ENCODE data around the gene INSM2. TPM values are rescaled to one million over a fixed set of nuclear protein-coding genes. Genes with fewer than 3 reads are reported as not detected.

INSM2 gene
- total RNA-seq, 1 donor from 2014 or later: not detected

GRCh38 chr14:35543006-35543405, 9.0 kb downstream of the INSM2 start:
- intact Hi-C loops (cut with micrococcal nuclease): no loop called here

DNA sequence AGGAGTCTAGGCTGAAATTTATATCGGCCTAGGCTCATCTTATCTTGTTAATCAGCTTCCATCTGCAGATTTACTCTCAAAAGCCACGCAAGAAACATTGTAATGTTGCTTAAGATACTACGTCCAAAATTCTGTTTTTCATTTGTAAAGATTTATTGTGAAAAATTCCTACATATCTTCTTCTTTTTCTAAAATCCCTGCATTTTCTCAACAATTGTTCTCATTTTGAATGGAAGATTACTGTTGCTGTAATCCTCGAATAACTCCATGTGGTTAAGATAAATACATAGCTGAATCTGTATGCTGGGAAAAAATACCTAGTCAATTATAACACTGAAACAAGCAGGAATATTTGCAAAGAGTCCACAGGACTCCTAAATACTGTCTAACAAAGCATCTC, 15.6 kb downstream of the INSM2 start:
- intact Hi-C loops (cut with micrococcal nuclease): loop anchor here (2.0 kb wide), 1 partner anchor 31 kb away; no protein-coding TSS in a partner anchor

DNA sequence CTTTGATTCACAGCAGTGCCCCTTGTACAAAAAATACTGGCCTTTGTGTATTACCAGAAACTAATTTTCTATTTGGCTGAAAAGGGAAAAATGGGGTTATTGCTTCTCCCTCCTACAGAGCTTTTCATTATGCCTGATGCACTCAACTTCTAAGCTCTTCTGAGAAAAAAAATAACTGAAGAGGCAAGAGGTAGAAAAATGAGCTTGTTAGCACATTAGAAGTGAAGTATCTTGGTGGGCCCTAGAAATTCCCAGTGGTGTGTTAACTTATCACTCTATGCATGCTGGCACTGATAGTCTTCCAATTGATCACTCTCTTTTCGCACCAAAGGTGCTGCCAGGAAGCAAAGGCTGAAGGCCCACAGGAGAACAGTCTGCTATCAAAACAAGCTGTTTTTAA, 17.1 kb downstream of the INSM2 start:
- intact Hi-C loops (cut with micrococcal nuclease): no loop called here

DNA sequence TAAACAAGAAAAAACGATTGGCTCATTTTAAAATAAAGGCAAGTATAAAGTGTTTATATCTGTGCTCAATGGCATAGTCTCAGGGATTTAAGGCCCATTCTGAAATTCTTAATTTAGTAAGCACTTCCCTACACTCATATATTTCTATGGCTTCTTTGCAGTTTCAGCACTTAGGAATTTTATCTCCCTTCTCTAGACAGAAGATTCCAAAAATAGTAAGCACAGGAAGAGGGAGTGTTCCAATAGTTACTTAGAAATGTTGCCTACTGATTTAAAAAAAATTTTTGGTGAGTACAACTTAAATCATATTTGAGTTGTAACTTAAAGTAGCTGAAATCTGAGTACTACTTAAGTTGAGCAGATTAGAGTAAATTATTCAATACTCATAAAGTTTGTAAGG, 19.8 kb downstream of the INSM2 start:
- intact Hi-C loops (cut with micrococcal nuclease): no loop called here

GRCh38 chr14:35556548-35556947, 22.6 kb downstream of the INSM2 start:
- intact Hi-C loops (cut with micrococcal nuclease): no loop called here

DNA sequence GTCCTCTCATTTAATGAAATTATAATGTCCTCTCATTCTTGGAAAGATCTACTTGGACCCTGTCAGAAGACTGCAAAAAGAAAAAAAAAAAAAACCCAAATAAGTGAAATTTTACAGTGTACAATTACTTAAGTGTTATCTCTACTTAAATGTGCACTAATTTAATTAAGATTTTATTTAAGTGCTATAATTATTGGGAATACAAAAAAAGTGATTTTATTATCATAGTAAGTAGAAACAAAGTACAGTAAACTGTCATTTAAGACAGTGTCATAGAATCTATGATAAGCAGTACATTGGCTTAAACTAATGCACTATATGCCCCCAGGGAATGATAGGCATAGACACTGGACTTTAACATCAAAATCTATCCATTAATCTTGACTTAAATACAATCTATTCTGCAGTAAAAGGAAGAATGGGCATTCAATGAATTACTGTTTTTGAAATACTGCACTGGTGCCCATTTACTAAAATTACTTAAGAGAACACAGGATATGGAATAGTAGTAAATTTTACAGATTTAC, 23.3 kb downstream of the INSM2 start:
- intact Hi-C loops (cut with micrococcal nuclease): no loop called here

DNA sequence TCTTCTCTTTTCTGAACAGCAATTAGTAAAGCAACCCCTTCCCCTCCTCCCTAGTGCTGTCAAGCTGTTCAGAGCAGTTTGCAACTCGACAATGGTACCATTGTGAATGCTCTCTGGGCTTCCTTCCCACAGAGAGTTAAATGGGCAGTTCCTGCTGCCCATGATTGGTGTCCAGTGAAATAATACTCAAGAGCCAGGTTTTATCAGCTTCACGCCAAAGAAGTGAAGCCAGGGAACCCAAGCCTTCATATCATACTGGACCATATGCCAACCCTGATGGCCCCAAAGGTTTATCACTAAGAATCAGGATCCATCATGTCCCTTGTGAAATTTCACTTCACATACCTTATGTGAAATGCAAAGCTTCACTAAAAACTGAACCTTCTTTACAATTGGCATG, 24.7 kb downstream of the INSM2 start:
- intact Hi-C loops (cut with micrococcal nuclease): no loop called here

- intact Hi-C loops (cut with micrococcal nuclease): no loop called here
Measured at GRCh38 chr14:35565871-35566464, 32.0 kb downstream of the INSM2 start.

GRCh38 chr14:35571598-35571997, 37.6 kb downstream of the INSM2 start:
- intact Hi-C loops (cut with micrococcal nuclease): no loop called here

DNA sequence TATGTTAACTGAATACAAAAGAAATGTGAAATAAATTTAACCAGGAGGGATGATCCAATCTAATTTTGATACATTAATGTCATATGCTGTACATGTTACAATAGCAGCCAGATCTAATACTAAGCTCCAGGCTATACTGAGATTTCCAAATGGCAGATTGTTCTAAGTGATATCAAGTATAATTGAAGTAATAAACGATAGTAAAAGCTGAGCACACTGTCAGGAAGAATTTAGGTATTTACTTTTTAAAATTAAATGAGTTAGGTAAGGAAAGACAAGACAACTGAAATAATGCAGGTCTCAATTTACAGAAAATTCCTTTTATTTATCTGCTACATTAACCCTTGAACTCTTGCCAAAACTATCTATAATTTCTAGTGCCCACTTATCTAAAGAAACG, 39.9 kb downstream of the INSM2 start:
- intact Hi-C loops (cut with micrococcal nuclease): no loop called here

- intact Hi-C loops (cut with micrococcal nuclease): no loop called here
Measured at GRCh38 chr14:35576260-35576659, 42.3 kb downstream of the INSM2 start.

- intact Hi-C loops (cut with micrococcal nuclease): no loop called here
Measured at GRCh38 chr14:35576856-35577255, 42.9 kb downstream of the INSM2 start.

DNA sequence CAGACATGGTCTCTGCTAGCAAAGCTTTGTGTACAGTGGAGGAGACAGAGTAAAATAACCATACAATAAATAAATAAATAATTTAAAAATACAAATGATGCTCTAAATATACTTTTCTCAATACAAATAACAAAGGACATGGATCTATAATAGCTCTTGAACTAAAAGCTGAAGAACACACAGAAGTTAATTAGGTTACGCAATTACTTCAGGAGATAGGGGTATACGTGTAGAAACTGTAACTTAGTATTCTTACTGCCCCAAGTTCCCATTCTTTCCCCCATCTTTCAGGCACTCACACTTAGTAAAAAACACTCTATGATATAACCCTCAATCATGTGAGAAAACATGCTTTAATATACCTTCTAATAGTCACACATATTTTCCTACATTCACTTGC, 44.2 kb downstream of the INSM2 start:
- intact Hi-C loops (cut with micrococcal nuclease): no loop called here

DNA sequence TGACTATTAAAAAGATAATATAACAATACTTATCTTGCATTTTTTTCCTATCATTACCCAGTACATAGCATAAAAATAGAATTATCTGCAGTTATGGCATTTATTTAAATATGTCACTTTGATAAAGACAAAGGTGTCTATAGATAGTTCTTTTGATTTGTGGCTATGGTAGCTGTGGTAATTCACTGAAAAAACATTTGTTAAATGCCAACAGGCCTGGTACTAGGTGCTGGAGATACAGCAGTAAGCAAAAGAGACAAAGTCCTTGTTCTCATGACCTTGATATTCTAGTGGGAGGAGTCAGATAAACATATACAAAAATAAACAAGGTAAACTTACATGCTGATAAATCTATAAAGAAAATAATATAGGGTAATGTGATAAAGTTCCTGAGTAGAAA, 44.7 kb downstream of the INSM2 start:
- intact Hi-C loops (cut with micrococcal nuclease): no loop called here

Other genes with a start within 250 kb of the INSM2 start
- 297 TPM in 2 replicates for gene PSMA6, start 241.8 kb upstream of the INSM2 start, total RNA-seq
- 480 and 498 TPM in 2 replicates for gene NFKBIA, start 129.4 kb upstream of the INSM2 start, total RNA-seq

Measured in T-helper 1 cell treated with Interleukin-12 subunit alpha and Interleukin-12 subunit beta and Interleukin-4 antibody, amounts not matched to agents 30 ng/mL and 1 ng/mL, for 36 hours (primary cell).